Measurements from ENCODE around the gene ANKS1A.

The ANKS1A gene

GRCh38 chr6:35021004-35021403 is 131.9 kb downstream of the ANKS1A start:
- no peak overlapping the region for H3K9ac ChIP-seq (ENCODE audit: insufficient read length, low read depth)
- peaks cover 4% of the 10 kb centered on the region for H3K4me1 ChIP-seq (ENCODE audit: insufficient read depth, insufficient read length)
- TF ChIP-seq YY1 (IDR thresholded peaks at IDR 0.05; ENCODE audit: insufficient read depth, insufficient read length), result no peak
- TF ChIP-seq SUZ12 (IDR thresholded peaks at IDR 0.05; ENCODE audit: extremely low read depth, insufficient read depth, insufficient read length), result no peak
- no peak for TF ChIP-seq ZNF274 (IDR thresholded peaks at IDR 0.05; ENCODE audit: low read depth, low read length)
- DNase-seq (ENCODE audit: low read depth, low spot score), result no peak
- peaks cover 18% of the 10 kb centered on the region for H3K36me3 ChIP-seq (ENCODE audit: insufficient read depth, insufficient read length, low read length)
- H3K4me3 ChIP-seq (ENCODE audit: insufficient read length, low read depth), result no peak overlapping the region
- H3K9me3 ChIP-seq (ENCODE audit: insufficient read depth, low read length), result no peaks in the 10 kb centered on the region
- no peaks in the 10 kb centered on the region for H3K27me3 ChIP-seq (ENCODE audit: insufficient read depth, insufficient read length)

DNA sequence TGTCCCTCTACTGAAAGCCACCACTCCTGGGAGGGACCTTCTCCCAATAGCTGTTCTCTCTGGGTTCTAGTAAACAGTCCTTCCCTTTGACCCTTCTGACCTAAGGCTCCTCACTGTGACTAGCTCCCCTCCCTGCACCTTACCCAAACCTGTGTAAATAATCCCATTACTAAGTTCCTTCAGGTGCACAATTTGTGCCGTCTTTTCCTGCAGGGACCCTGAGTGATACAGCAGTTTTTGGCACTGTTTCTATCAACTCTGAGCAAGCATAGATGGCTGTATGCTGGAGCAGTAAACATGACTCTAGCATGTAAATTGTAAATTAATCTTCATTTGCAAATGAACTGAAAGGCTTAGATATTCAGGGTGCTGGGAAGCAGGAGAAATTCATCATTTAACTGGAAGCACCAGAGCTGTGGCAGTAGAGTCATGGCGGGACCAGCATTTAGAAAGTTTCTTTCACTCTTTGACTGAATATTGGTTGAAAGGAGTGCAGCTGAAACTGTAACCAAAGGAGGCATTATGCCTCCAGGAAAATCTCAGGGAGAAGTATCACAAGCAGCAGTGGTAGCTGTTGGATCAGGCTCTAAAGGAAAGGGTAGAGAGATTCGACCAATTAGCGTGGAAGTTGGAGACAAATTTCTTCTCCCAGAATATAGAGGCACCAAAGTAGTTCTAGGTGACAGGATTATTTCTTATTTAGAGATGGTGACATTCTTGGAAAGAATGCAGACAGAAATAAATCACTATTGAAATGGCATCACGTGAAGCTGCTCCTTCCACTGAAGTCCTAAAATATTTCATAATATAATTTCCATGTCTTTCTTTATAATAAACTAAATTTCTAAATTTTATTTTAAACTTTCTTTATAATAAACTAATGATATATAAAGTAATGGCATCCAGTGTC is 134.3 kb downstream of the ANKS1A start:
- Histone ChIP-seq H3K4me3 (ENCODE audit: insufficient read length, low read depth) (no peak overlapping the region), H3K4me1 (ENCODE audit: insufficient read depth, insufficient read length) (peaks cover 6% of the 10 kb centered on the region), H3K36me3 (ENCODE audit: insufficient read depth, insufficient read length, low read length) (peaks cover 9% of the 10 kb centered on the region), H3K9me3 (ENCODE audit: insufficient read depth, low read length) (no peaks in the 10 kb centered on the region), H3K9ac (ENCODE audit: insufficient read length, low read depth) (no peak overlapping the region), H3K27me3 (ENCODE audit: insufficient read depth, insufficient read length) (no peaks in the 10 kb centered on the region)
- no peak for DNase-seq (ENCODE audit: low read depth, low spot score)
- TF ChIP-seq ZNF274 (IDR thresholded peaks at IDR 0.05; ENCODE audit: low read depth, low read length) (no peak), YY1 (IDR thresholded peaks at IDR 0.05; ENCODE audit: insufficient read depth, insufficient read length) (no peak), SUZ12 (IDR thresholded peaks at IDR 0.05; ENCODE audit: extremely low read depth, insufficient read depth, insufficient read length) (no peak)

GRCh38 chr6:35024551-35025054 is 135.5 kb downstream of the ANKS1A start:
- no peak for DNase-seq (ENCODE audit: low read depth, low spot score)
- Histone ChIP-seq H3K4me1 (ENCODE audit: insufficient read depth, insufficient read length) (peaks cover 2% of the 10 kb centered on the region), H3K9ac (ENCODE audit: insufficient read length, low read depth) (no peak overlapping the region), H3K9me3 (ENCODE audit: insufficient read depth, low read length) (no peaks in the 10 kb centered on the region), H3K4me3 (ENCODE audit: insufficient read length, low read depth) (no peak overlapping the region), H3K27me3 (ENCODE audit: insufficient read depth, insufficient read length) (no peaks in the 10 kb centered on the region), H3K36me3 (ENCODE audit: insufficient read depth, insufficient read length, low read length) (peaks cover 3% of the 10 kb centered on the region)
- TF ChIP-seq ZNF274 (IDR thresholded peaks at IDR 0.05; ENCODE audit: low read depth, low read length), result no peak
- TF ChIP-seq SUZ12 (IDR thresholded peaks at IDR 0.05; ENCODE audit: extremely low read depth, insufficient read depth, insufficient read length), result no peak
- no peak for TF ChIP-seq YY1 (IDR thresholded peaks at IDR 0.05; ENCODE audit: insufficient read depth, insufficient read length)

GRCh38 chr6:35025232-35026188 is 136.5 kb downstream of the ANKS1A start:
- Histone ChIP-seq H3K36me3 (ENCODE audit: insufficient read depth, insufficient read length, low read length) (peaks cover 3% of the 10 kb centered on the region), H3K9ac (ENCODE audit: insufficient read length, low read depth) (no peak overlapping the region), H3K27me3 (ENCODE audit: insufficient read depth, insufficient read length) (no peaks in the 10 kb centered on the region), H3K4me3 (ENCODE audit: insufficient read length, low read depth) (no peak overlapping the region), H3K9me3 (ENCODE audit: insufficient read depth, low read length) (no peaks in the 10 kb centered on the region), H3K4me1 (ENCODE audit: insufficient read depth, insufficient read length) (peaks cover 2% of the 10 kb centered on the region)
- DNase-seq (ENCODE audit: low read depth, low spot score), result no peak
- TF ChIP-seq SUZ12 (IDR thresholded peaks at IDR 0.05; ENCODE audit: extremely low read depth, insufficient read depth, insufficient read length), result no peak
- no peak for TF ChIP-seq ZNF274 (IDR thresholded peaks at IDR 0.05; ENCODE audit: low read depth, low read length)
- TF ChIP-seq YY1 (IDR thresholded peaks at IDR 0.05; ENCODE audit: insufficient read depth, insufficient read length), result no peak

GRCh38 chr6:35026434-35027222 is 137.6 kb downstream of the ANKS1A start:
- no peak for DNase-seq (ENCODE audit: low read depth, low spot score)
- Histone ChIP-seq H3K4me1 (ENCODE audit: insufficient read depth, insufficient read length) (peaks cover 2% of the 10 kb centered on the region), H3K27me3 (ENCODE audit: insufficient read depth, insufficient read length) (no peaks in the 10 kb centered on the region), H3K9ac (ENCODE audit: insufficient read length, low read depth) (no peak overlapping the region), H3K4me3 (ENCODE audit: insufficient read length, low read depth) (no peak overlapping the region), H3K36me3 (ENCODE audit: insufficient read depth, insufficient read length, low read length) (peaks cover under 1% of the 10 kb centered on the region), H3K9me3 (ENCODE audit: insufficient read depth, low read length) (no peaks in the 10 kb centered on the region)
- no peak for TF ChIP-seq YY1 (IDR thresholded peaks at IDR 0.05; ENCODE audit: insufficient read depth, insufficient read length)
- no peak for TF ChIP-seq ZNF274 (IDR thresholded peaks at IDR 0.05; ENCODE audit: low read depth, low read length)
- TF ChIP-seq SUZ12 (IDR thresholded peaks at IDR 0.05; ENCODE audit: extremely low read depth, insufficient read depth, insufficient read length), result no peak

DNA sequence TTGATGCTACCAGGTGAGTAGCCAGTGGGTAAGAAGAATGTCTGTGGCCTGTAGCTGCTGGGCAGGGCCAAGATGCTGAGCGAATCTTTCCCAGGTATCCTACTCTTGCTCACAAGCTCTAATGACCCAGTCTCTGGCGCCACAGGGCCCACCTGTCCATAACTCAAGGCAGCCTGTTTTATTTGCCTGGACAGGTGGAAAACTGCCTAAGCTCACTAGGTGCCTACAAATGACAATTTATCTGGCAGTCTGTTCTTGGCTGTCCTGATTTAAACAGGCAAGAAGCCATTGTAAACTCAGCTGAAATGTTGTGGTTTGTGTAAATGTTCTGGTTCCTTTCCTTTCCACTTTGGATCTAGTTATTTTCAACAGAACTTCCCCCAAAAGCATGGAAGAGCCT is 138.8 kb downstream of the ANKS1A start:
- peaks cover 2% of the 10 kb centered on the region for H3K4me1 ChIP-seq (ENCODE audit: insufficient read depth, insufficient read length)
- TF ChIP-seq SUZ12 (IDR thresholded peaks at IDR 0.05; ENCODE audit: extremely low read depth, insufficient read depth, insufficient read length), result no peak
- TF ChIP-seq ZNF274 (IDR thresholded peaks at IDR 0.05; ENCODE audit: low read depth, low read length), result no peak
- no peak for TF ChIP-seq YY1 (IDR thresholded peaks at IDR 0.05; ENCODE audit: insufficient read depth, insufficient read length)

More for the DNA sequence above, 138.8 kb downstream of the ANKS1A start:
- no peak for DNase-seq (ENCODE audit: low read depth, low spot score)
- no peak overlapping the region for H3K9ac ChIP-seq (ENCODE audit: insufficient read length, low read depth)
- H3K9me3 ChIP-seq (ENCODE audit: insufficient read depth, low read length), result no peaks in the 10 kb centered on the region
- H3K36me3 ChIP-seq (ENCODE audit: insufficient read depth, insufficient read length, low read length), result no peaks in the 10 kb centered on the region
- no peak overlapping the region for H3K4me3 ChIP-seq (ENCODE audit: insufficient read length, low read depth)
- no peaks in the 10 kb centered on the region for H3K27me3 ChIP-seq (ENCODE audit: insufficient read depth, insufficient read length)
